Endothelial cell of umbilical vein (primary cell): ENCODE measurements around the gene GNG10. TPM values are rescaled to one million over a fixed set of nuclear protein-coding genes. Genes with fewer than 3 reads are reported as not detected.

Source experiments
- BruUV-seq: library from RNA; stranded (reverse); fragments of 400-500 nt; replicated peaks from 2 replicates; lab custom pipeline; 2021; lab: Mats Ljungman, UMichigan
- CTCF ChIA-PET: fragments of 300-600, 350-600 bp; sonication (Branson Sonifier 250); formaldehyde crosslinking; loops from one replicate; lab custom pipeline; 2021; ENCODE audit warnings: antibody characterized with exemption, inconsistent platforms; lab: Charles Lee
- POLR2A ChIA-PET: fragments of 300-600, 350-600 bp; sonication (Branson Sonifier 250); formaldehyde crosslinking; loops from one replicate; lab custom pipeline; 2021; ENCODE audit warnings: antibody characterized with exemption, inconsistent platforms; lab: Charles Lee
- DNase-seq: peaks from one replicate; pipeline ENCODE4 v3.0.0-alpha.2; 2011; ENCODE audit warnings: low read depth, low spot score
- FAIRE-seq: peaks from 2 replicates; lab custom pipeline; 2011; peaks lifted over from hg19 to GRCh38; lab: Jason Lieb, UNC
- H2AFZ ChIP-seq: 2 replicates; pipeline ENCODE4 v1.6.0; 2012; ENCODE audit warnings: low read depth, low read length, control low read depth, inconsistent platforms
- H3K27ac ChIP-seq: 2 replicates; pipeline ENCODE4 v1.5.1; 2011; ENCODE audit warnings: low read depth, mild to moderate bottlenecking, control low read depth, low read length, moderate library complexity; ENCODE audit not compliant: insufficient read depth
- H3K27me3 ChIP-seq, 2 experiments: 2 replicates each; pipeline versions ENCODE4 v1.6.0 to v1.6.1; 2011; ENCODE audit warnings: low read length in 2 of 2, mixed read lengths in 1 of 2; ENCODE audit not compliant: control insufficient read depth in 2 of 2, insufficient read depth in 2 of 2
- H3K36me3 ChIP-seq, 2 experiments: 2 replicates in 1 of 2; 3 replicates in 1 of 2; pipeline ENCODE4 v1.5.1; 2011; ENCODE audit warnings: low read length in 2 of 2, mild to moderate bottlenecking in 1 of 2, moderate library complexity in 1 of 2; ENCODE audit not compliant: control insufficient read depth in 2 of 2, insufficient read depth in 2 of 2; ENCODE audit errors: extremely low read depth in 1 of 2
- H3K4me1 ChIP-seq: 3 replicates; pipeline ENCODE4 v1.5.1; 2011; ENCODE audit warnings: mild to moderate bottlenecking, low read length; ENCODE audit not compliant: control insufficient read depth, insufficient read depth; ENCODE audit errors: extremely low read depth
- H3K4me2 ChIP-seq: 2 replicates; pipeline ENCODE4 v1.6.1; 2011; ENCODE audit warnings: low read length, control low read depth, mixed read lengths; ENCODE audit not compliant: insufficient read depth
- H3K4me3 ChIP-seq, 3 experiments: fragments of 200-600 bp in 1 of 3; sonication (generic), shearing (Covaris generic) in 1 of 3; replicated peaks in 1 of 3; 2 replicates each; pipeline ENCODE4 v1.5.1; 2011 to 2016; ENCODE audit warnings: control low read depth in 3 of 3, low read length in 3 of 3, mild to moderate bottlenecking in 2 of 3, inconsistent platforms in 1 of 3, low read depth in 1 of 3, moderate library complexity in 1 of 3; ENCODE audit not compliant: insufficient read depth in 1 of 3
- H3K79me2 ChIP-seq: 2 replicates; pipeline ENCODE4 v1.6.0; 2012; ENCODE audit warnings: low read length, inconsistent platforms; ENCODE audit not compliant: control insufficient read depth, insufficient read depth
- H3K9ac ChIP-seq: replicated peaks from 2 replicates; pipeline ENCODE3; 2011; ENCODE audit warnings: low read length, control low read depth; ENCODE audit not compliant: insufficient read depth; ENCODE audit errors: extremely low read depth
- H3K9me1 ChIP-seq: replicated peaks from 3 replicates; pipeline ENCODE4 v1.6.0; 2011; ENCODE audit warnings: mild to moderate bottlenecking, low read length; ENCODE audit not compliant: control insufficient read depth, insufficient read depth; ENCODE audit errors: extremely low read depth
- H3K9me3 ChIP-seq: replicated peaks from 2 replicates; pipeline ENCODE4 v1.5.1; 2012; ENCODE audit warnings: low read length, inconsistent platforms; ENCODE audit not compliant: control insufficient read depth, insufficient read depth
- H4K20me1 ChIP-seq: replicated peaks from 2 replicates; pipeline ENCODE3; 2011; ENCODE audit warnings: mild to moderate bottlenecking, low read length; ENCODE audit not compliant: control insufficient read depth, insufficient read depth; ENCODE audit errors: extremely low read depth
- EZH2 ChIP-seq: IDR thresholded peaks from 2 replicates; pipeline ENCODE4 v1.6.1; 2012; ENCODE audit warnings: borderline replicate concordance, low read depth, mild to moderate bottlenecking, moderate library complexity, low read length, inconsistent platforms; ENCODE audit not compliant: severe bottlenecking
- JUN ChIP-seq: IDR thresholded peaks from 2 replicates; pipeline ENCODE4 v1.6.1; 2011; ENCODE audit warnings: borderline replicate concordance, low read depth; ENCODE audit not compliant: insufficient read length, insufficient read depth
- MAX ChIP-seq: IDR thresholded peaks from 2 replicates; pipeline ENCODE4 v1.6.1; 2011; ENCODE audit not compliant: insufficient read depth, insufficient read length
- MYC ChIP-seq: IDR thresholded peaks from one replicate; pipeline ENCODE4 v1.6.1; 2011; ENCODE audit warnings: mild to moderate bottlenecking, low read depth, low read length
- dilution Hi-C: fragments of 300-500 bp; cut with MboI; formaldehyde crosslinking; loops from one replicate; pipeline ENCODE4 v1.15.0; 2019; ENCODE audit warnings: low sequenced_read_pairs; ENCODE audit not compliant: extremely low pct_ligation_motif_present
- intact Hi-C: fragments of 100-400 bp; cut with micrococcal nuclease; formaldehyde crosslinking; loops from one replicate; pipeline ENCODE4 v1.10.0; 2022
- polyA plus RNA-seq, 4 experiments: library from polyadenylated mRNA; depleted of rRNA in 3 of 4; stranded (reverse) in 3 of 4; unstranded in 1 of 4; fragments of >200 nt; gene quantifications; 2 replicates each; pipeline versions ENCODE4 v1.2.1 to v1.2.3, GENCODE V29; 2011 to 2012; ENCODE audit warnings: missing spikeins in 1 of 4
- total RNA-seq: library from RNA; stranded (reverse); gene quantifications from 2 replicates; pipeline ENCODE4 v1.2.3, GENCODE V29; 2021
- TF ChIP-seq, protein P1 (sequence below), 2 donors: IDR thresholded peaks; 1 replicate in 1 of 2; 2 replicates in 1 of 2; pipeline ENCODE4 v1.5.1; 2011; ENCODE audit warnings: low read length in 2 of 2, mild to moderate bottlenecking in 2 of 2, moderate library complexity in 2 of 2, control low read depth in 1 of 2, inconsistent platforms in 1 of 2, low read depth in 1 of 2; ENCODE audit not compliant: insufficient read depth in 1 of 2; ENCODE audit errors: extremely low read depth in 1 of 2

GNG10 gene
- total and polyA plus RNA-seq, 2 donors (not counting 3 experiments of a cell fraction or from before 2014, with no cell fraction given) = 31.9 to 33.0 TPM

DNA sequence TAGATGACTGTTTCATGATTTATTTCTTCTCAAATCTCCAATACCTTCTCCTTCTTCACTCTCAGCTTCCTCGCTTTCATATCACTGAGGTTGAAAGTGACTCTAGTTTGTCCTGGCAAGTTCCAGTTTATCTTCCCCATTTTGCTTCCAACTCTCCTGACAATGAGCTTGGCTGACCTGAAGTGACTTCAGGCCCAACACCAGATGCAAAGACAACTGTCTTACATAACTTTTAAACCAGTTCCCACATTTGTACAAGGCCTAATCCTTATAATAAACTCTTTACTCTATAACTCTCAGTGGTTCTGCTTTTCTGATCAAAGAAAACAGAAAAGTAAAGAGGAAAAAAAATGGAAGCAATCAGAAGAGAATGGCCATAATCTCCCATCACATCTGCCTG, 22.0 kb downstream of the GNG10 start:
- H3K9me3 ChIP-seq = no peaks in the 10 kb centered on the region
- dilution Hi-C loops = no loop called here
- intact Hi-C loops = no loop called here
- H3K27me3 ChIP-seq = no peaks in the 10 kb centered on the region
- no peaks in the 10 kb centered on the region for H3K79me2 ChIP-seq
- no peak overlapping the region for H3K27ac ChIP-seq
- no peak overlapping the region for H3K9ac ChIP-seq
- FAIRE-seq = no peak
- CTCF ChIA-PET = no interaction called here
- POLR2A ChIA-PET = no interaction called here
- no peaks in the 10 kb centered on the region for H3K9me1 ChIP-seq
- no peaks in the 10 kb centered on the region for H4K20me1 ChIP-seq
- BruUV-seq = no TSS peak
- no peaks in the 10 kb centered on the region for H3K36me3 ChIP-seq
- TF ChIP-seq EZH2 (no peak), MYC (no peak)
- TF ChIP-seq, protein P1, sequence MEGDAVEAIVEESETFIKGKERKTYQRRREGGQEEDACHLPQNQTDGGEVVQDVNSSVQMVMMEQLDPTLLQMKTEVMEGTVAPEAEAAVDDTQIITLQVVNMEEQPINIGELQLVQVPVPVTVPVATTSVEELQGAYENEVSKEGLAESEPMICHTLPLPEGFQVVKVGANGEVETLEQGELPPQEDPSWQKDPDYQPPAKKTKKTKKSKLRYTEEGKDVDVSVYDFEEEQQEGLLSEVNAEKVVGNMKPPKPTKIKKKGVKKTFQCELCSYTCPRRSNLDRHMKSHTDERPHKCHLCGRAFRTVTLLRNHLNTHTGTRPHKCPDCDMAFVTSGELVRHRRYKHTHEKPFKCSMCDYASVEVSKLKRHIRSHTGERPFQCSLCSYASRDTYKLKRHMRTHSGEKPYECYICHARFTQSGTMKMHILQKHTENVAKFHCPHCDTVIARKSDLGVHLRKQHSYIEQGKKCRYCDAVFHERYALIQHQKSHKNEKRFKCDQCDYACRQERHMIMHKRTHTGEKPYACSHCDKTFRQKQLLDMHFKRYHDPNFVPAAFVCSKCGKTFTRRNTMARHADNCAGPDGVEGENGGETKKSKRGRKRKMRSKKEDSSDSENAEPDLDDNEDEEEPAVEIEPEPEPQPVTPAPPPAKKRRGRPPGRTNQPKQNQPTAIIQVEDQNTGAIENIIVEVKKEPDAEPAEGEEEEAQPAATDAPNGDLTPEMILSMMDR (IDR thresholded peaks at IDR 0.05; ENCODE audit: extremely low read depth in 1 of 2, insufficient read depth in 1 of 2, low read depth in 1 of 2, low read length in 2 of 2) = no peak
- no peak overlapping the region for H2AFZ ChIP-seq
- no peaks in the 10 kb centered on the region for H3K4me1 ChIP-seq
- H3K4me2 ChIP-seq = no peak overlapping the region
- no peak for DNase-seq
- no peak overlapping the region for H3K4me3 ChIP-seq

GRCh38 chr9:111691672-111692329, 30.4 kb downstream of the GNG10 start:
- no peak overlapping the region for H3K27ac ChIP-seq
- no TSS peak for BruUV-seq
- H4K20me1 ChIP-seq = no peaks in the 10 kb centered on the region
- H2AFZ ChIP-seq = peak overlapping the region; percentile 62
- H3K36me3 ChIP-seq = no peaks in the 10 kb centered on the region
- no peaks in the 10 kb centered on the region for H3K9me3 ChIP-seq
- no peak for TF ChIP-seq MYC
- TF ChIP-seq JUN = no peak
- no peak for TF ChIP-seq MAX
- TF ChIP-seq, protein P1 (IDR thresholded peaks at IDR 0.05; ENCODE audit: extremely low read depth in 1 of 2, insufficient read depth in 1 of 2, low read depth in 1 of 2, low read length in 2 of 2) = peak; percentile 19 to 26
- intact Hi-C loops = loop anchor here (1.0 kb wide), 1 partner anchor 94 kb away; no protein-coding TSS in a partner anchor
- CTCF ChIA-PET = interaction anchor here (0.9 to 3.8 kb wide), 8 partner anchors 9 to 93 kb away, joined by 3 to 35 read pairs (median 4); partner anchors contain the start of genes DNAJC25 and PTGR1
- H3K4me1 ChIP-seq = no peaks in the 10 kb centered on the region
- no peaks in the 10 kb centered on the region for H3K9me1 ChIP-seq
- DNase-seq (peak; percentile 61), FAIRE-seq (no peak)
- H3K4me2 ChIP-seq = no peak overlapping the region
- no peak overlapping the region for H3K4me3 ChIP-seq
- H3K27me3 ChIP-seq = no peaks in the 10 kb centered on the region
- H3K9ac ChIP-seq = no peak overlapping the region
- POLR2A ChIA-PET = no interaction called here
- no peaks in the 10 kb centered on the region for H3K79me2 ChIP-seq
- dilution Hi-C loops = no loop called here
